GM12874 (cell line): ENCODE measurements around the gene CCDC7.

ENCODE experiments used
- TF ChIP-seq, protein P1 (sequence below): IDR thresholded peaks from 2 replicates; pipeline ENCODE4 v1.5.1; 2011; ENCODE audit warnings: low read depth, mild to moderate bottlenecking, control low read depth, low read length, moderate library complexity; ENCODE audit not compliant: insufficient read depth

The CCDC7 gene

DNA sequence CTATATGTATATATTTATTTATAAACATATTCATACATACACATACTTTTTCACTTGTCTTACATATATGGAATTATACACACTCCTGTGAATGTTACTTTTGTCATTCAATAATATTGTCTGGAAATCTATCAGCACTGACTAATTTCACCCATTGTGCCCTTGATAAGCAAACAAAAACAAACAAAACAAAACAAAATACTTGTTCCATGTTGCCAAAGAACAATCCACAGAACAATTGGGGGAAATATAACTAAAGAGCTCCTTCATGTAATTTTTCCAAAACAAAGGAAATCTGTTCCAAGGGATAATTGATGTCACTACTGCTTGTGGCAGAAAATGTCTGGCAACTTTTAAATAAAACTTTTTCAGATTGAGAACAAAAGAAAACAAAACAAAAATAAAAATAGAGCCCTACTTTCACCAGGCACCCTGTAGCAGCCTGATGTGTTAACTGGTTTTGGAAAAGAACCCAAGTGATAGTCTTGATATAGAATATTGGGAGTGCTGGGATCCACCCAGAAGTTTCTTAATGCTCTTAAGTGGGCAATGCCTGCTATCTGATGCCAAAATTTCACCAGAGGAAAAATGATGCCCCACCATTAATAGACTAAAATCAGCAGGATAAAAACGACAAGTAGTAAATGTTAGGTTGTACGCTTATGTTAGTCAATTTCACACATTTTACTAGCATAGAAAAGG is 34.0 kb upstream of the CCDC7 start:
- TF ChIP-seq, protein P1, sequence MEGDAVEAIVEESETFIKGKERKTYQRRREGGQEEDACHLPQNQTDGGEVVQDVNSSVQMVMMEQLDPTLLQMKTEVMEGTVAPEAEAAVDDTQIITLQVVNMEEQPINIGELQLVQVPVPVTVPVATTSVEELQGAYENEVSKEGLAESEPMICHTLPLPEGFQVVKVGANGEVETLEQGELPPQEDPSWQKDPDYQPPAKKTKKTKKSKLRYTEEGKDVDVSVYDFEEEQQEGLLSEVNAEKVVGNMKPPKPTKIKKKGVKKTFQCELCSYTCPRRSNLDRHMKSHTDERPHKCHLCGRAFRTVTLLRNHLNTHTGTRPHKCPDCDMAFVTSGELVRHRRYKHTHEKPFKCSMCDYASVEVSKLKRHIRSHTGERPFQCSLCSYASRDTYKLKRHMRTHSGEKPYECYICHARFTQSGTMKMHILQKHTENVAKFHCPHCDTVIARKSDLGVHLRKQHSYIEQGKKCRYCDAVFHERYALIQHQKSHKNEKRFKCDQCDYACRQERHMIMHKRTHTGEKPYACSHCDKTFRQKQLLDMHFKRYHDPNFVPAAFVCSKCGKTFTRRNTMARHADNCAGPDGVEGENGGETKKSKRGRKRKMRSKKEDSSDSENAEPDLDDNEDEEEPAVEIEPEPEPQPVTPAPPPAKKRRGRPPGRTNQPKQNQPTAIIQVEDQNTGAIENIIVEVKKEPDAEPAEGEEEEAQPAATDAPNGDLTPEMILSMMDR = no peak

DNA sequence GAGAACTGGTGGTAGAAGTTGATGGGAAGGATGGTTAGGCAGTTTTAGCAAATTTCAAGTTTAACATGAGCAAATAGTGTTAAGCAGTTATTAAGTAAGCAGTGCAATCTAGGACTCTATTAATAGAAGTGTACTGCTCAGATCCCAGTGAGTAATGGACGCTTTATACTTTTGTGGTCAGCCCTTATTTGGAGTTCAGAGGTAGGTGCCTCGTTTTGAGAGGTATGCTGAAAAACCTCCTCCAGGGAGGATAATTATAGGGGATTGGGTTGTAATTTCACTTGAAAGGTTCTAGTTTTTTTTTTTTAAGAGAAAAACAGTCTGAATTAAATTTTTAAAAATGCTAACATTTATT is 33.5 kb upstream of the CCDC7 start:
- TF ChIP-seq, protein P1 = no peak

DNA sequence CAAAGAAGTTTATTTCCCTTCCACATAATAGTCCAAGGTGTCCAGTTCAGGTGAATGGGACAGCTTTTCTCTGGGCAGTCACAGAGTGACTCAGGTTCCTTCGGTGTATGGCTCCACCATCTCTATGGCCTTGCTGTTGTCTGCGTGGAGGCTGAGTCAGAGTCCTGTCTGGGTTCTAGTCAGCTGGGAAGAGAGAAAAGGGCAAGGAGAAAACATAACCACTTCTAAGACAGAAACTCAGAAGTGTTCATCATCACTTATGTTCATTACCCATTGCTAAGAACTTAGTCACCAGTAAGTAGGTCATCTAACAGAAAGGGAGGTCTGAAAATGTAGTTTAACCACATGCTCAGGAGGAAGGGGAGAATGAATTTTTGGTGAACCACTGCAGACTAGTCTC is 32.4 kb upstream of the CCDC7 start:
- TF ChIP-seq, protein P1 = no peak

DNA sequence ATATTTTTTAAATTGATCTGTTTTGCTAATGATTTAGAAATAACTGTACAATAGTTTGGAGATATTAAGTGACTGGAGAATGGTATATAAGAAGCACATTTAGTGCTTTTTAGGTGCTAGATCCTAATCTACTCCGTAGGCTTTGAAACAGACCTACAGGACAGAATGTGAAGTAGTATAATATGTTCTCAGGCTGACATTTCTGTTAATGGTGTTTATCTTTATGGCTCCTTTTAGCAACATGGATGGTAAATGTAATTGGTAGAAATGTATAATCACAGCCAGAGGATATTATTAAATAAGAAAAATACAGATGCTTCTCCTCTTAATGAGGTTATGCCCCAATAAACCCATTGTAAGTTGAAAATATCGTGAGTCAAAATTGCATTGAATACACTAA is 30.6 kb upstream of the CCDC7 start:
- TF ChIP-seq, protein P1 = no peak

DNA sequence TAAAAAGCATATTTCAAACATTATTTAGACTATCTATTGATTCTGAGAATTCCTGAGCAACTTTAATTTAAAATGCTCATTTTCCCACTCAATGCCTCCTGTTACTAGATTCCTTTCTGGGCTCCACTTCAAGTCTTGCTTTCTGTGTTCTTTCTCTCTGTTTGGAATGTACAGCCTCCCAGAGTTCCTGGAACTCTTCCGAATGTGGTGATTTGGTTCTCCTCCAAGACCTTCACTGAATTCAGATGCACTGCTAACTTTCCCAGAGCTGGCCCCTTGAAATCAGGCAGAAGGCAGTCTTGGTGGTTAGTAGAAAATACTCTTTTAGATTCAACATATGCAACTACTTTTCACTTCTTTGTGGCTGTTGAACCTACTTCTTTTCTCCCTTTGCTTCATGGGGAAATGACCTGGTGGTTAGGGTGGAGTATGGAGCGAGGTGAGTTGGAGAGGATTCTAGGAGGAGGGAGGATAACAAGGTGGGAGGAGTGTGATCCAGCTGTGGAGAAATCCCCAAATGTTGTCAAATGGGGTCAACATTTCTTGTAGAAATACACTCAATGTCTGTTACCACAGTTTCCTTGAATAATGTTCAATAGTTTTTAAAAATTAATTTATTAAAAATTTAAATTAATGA is 27.9 kb upstream of the CCDC7 start:
- TF ChIP-seq, protein P1 = no peak

DNA sequence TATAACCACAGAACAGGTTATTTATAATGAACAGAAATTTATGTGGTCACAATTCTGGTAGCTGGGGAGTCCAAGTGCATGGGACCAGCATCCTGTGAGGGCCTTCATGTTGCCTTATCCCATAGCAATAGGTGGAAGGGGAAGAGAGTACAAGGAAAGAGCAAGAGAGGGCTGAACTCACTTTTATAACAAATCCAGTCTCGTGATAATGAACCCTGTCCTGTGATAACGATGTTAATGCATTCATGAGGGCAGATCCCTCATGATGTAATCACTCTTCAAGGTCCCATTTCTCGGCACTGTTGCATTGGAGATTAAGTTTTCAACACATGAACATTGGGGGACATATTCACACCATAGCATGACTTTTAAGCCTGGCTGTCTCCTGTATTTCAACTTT is 27.4 kb upstream of the CCDC7 start:
- TF ChIP-seq, protein P1 = no peak

DNA sequence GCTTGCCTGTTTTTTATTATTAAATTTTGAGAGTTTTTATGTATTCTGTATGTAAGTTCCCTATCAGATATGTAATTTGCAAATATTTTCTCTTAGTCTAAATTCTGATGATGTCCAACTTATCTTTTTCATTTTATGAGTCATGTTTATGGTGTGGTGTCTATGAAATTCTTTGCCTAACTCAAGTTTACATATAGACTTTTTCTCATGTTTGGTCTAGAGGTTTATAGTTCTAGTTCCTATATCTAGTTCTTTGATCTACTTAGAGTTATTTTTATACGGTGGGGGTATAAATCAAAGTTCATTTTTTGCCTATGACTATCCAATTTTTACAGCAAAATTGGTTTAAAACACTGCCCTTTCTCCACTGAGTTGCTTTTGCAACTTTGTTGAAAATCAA is 26.3 kb upstream of the CCDC7 start:
- TF ChIP-seq, protein P1 = no peak
